Cerebellar nuclear complex (tissue), 1 donor: ENCODE results near the gene LRRC73.
"Not testable (repeated sequence)": the region's sequence is repeated elsewhere in the genome, so short reads cannot be mapped to it uniquely, and the experiment has no call there.

Experiments
- DNase-seq, 2 experiments: peaks; one replicate each; lab custom pipeline; 2025; lab: John Stamatoyannopoulos, UW

Gene LRRC73

DNA sequence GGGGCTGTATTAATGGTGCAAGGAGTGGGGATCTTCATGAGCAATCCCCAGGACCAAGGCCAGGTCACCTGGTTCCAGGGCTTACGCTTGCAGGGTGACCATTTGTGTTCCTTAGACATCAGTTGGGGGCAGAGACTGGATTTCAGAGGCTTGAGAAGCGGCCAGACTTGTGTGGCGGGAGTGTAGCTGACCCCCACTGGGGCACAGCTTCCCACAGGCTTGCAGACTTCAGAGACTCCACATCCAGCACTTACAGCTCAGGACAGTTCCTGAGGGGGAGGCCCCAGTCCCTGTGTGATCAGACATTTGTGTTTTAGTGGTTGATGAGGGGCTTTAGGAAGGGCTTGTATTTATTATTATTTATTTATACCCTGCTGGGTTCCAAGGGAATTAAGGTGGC lies 17.5 kb downstream of the LRRC73 start:
- DNase-seq, result no peak

DNA sequence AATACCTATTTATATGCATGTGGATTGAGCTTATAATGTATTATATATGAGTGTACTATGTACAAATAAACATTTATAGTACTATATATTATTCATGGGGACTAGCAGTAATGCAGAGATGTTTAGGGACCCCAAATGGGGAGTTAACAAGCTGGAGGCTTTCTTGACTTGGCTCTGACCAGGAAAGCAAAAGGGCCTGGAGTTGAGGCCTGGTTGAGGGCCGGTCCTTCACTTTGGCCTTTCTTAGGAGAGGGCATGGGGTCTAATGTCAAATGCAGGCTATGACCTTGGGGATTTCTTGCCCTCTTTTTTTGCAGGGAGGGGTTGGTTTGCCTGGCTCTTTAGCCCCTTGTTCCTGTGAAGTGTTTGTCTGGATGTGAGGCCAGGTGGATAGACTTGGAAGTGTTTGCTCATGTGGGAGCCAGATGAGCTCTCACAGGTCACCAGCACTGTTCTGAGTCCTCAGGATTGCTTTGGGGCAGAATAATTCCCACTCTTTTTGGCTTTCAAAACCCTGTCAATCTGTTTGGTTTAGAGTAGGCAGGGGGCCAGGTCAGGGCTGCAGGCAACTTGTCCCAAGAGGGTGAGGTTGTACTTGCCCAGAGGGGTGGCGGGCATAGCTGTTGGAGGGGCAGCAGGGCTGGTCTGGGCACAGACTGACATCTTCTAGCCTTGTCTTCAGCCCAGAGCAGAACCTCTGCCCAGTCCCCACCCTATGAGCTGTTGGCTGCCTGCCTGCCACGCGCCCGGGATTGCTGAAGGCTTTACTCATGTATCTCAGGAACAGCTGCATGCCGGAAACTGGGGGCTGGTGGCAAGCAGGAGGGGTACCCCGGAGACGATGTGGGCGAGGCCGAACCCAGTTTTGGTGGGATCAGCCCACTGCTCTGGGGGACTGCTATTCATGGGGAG lies 18.1 kb downstream of the LRRC73 start:
- DNase-seq, result no peak

DNA sequence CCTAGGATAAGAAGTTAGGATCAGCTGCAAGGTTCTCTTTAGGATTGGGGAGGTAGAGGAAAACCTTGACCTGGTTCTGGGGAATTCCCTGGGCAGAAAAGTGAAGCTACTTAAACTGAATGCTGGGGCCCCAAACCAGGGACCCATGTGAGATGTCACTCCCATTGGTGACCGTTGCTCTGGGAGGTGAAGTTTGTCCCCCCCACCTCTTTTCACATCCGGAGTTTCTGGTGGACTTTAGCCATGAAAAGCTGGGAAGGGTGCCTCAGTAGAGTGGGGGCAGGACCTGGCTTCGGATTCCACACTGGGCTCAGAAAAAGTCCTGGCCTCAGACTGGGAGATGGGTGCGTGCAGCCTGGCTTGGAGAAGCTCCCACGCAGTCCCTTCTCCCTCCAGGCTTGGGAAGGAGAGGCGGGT lies 19.6 kb downstream of the LRRC73 start:
- no peak for DNase-seq

DNA sequence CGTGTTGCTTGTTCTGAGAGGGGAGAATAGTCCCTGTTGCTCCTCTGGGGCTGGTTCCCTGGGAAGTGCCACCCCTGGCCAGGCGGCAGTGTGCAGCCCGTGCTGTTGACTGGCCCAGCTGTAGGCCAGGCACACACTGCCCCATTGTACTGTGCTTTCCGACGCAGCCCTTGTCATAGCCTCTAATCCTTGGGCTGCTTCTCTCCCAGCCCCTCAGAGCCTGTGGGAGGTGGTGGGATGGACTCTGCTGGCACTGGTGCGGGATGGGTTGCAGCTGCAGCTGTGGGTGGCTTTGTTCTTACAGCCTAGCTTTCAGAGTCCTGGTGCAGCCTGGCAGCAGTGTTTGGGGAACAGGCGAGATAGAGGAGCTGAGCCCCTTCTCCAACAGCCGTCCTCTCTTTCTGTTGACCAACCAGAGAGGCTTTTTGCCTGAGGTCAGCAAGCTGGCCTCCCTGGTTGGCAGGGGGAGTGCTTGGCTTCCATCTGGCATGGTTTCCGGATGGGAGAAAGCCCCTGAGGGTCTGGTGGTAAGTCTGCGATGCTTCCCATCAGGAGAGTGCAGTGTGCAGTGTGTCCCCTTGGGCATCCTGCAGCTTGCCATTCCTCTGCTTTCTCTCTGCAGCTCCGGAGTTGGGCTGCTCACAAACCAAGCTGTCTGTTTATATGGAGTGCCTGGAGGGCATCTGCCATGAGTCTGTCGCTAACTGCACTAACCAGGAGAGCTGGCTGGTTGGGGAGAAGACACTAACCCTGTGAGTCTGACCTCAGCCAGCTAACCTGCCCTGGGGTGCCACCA lies 20.7 kb downstream of the LRRC73 start:
- no peak for DNase-seq

DNA sequence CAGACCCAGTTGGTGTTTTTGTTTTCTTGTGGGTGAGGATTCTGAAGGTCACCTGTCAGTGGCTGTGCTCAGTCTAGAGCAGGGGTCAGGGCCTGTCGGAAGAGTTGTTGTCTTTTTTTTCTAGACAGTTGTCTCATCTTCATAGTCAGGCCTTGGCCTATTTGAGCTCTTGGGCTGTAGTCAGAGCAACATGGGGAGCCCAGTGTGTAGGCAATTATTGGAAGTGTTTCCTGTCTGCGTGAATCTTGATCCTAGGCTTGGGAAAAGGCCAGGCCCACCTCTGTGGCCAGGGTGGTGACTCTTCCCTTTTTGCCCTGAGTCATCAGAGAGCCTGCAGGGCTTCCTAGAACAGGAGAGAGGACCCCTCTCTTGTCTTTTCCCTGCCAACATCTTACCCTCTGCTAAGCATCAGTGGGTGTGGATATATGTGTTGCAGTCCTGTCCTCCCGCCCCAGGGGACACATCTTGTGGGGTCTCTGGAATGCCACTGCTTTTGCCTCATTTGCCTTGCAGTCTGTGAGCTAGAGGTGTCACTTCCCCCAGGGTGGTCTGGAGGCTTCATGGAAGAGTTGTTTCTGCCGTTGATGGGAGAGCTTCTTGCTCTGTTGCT lies 21.4 kb downstream of the LRRC73 start:
- no peak for DNase-seq

DNA sequence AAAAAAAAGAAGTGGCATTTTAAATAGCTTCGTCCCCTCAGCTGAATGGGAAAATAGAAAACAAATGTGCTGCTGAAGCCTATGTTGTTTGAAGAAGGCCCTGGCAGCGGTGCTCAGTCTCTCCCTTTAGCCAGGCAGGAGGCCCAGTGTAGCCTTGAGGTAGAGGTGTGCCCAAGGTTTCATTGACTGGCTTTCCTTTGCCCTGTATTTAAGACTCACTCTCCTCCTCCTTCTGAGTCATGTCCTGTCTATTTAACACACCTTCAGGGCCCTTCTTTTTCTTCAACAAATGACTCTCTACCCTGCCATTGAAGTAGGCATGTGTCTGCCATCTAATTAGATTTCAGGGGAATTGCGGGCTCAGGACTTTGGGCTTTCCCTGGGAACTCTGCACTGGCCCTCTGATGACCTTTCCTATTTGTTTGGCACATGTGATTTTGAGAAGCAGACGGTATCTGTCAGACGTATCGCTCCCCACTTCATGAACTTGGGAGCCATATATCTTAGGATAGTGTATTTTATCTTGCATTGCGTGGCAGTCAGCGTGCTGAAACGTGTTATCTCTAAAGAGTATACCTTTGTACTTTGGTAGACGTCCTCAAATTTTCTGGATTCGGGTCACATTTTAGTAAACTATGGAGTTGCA lies 28.4 kb downstream of the LRRC73 start:
- no peak for DNase-seq

DNA sequence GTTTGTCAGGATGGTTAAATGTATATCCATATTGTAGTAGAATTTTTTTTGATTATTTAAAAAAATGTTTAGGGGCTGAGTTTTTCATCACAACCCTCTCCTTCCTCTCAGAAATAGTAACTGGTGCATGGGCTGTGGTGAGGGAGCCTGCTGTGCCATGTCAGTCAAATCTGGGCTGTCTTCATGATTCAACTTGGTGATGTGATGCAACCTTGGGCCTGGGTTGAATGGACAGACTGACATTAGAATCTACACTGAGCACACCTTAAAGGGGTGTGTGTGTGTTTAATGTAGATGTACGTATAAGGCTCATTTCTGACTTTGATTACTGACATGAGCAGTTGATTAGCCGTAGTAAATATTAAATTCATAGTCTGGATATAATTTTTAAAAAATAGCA lies 29.1 kb downstream of the LRRC73 start:
- no peak for DNase-seq

DNA sequence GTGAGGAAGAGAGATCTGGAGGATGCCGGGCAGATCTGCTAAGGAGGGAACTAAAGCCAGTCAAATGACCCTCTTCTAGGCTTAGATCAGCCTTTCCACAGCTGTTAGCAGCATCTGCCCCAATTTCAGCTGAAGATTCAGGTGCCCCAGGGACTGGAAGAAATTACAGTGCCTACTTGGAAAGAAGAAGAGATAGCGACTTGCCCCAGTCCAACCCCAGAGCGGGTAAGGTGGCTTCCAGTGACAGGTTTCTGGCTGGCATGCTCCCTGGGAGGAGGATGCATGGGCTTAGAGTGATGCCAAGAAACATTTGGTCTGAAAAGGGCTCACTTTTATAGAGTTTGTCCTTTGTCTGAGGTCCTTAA lies 32.2 kb downstream of the LRRC73 start:
- no peak for DNase-seq

DNA sequence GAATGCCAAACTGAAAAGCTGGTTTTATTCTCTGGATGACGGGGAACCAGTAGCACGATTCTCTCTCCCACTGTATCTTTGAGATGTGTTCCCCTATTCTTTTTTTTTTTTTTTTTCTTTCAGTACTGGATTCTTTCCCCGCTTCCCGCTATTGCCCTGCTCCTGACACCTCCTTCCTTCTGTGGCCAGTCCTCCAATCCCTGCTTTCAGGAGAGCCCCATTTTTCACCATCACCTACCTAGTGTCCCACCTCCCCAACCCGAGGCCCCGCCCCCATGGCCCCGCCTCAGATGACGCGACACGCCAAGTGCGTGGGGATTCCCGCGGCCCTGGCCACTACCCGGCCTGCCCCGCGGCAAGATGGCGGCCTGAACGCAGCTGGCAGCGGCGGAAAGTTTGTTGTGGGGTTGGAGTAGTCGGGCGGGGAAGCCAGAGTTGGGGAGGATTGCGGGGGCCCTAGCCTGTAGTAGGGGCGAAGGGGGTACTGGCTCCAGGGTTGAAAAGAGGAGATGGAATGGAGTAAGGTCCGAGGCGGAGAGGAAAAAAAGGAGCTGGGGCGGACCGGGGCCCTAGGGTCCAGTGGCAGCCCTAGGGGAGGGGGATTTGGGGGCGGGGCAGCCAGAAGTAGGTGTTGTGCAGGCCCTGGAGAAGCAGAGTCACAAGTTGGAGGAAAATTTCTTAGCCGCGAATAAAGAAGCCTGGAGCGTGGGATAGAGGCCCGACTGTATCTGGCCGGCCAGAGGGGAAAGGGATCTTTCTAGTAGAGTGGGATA lies 32.7 kb downstream of the LRRC73 start, which contains the start of gene TJAP1:
TJAP1 (plus strand) TSS at position 336 of the 773 bp plus-strand sequence. CDS start 21,432 bp downstream, outside the sequence.
- peak; percentile 41 to 84 for DNase-seq

DNA sequence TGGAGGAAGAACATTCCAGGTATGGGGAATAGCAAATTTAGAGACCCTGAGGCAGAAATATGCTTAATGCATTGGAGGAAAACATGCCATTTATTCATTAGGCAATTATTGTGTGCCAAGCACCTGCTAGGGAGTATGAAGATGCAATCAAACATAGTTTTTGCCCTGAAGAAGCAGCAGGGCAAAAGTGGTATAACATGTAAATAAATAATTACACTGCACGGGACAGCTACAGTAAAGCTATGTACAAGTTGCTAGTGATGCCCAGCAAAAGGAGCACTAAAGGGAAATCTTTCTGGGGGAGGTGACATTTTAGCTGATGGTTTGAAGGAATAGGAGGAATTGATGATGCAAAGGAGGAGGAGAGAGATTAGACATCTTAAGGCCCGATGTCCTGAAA lies 33.4 kb downstream of the LRRC73 start:
- no peak for DNase-seq

DNA sequence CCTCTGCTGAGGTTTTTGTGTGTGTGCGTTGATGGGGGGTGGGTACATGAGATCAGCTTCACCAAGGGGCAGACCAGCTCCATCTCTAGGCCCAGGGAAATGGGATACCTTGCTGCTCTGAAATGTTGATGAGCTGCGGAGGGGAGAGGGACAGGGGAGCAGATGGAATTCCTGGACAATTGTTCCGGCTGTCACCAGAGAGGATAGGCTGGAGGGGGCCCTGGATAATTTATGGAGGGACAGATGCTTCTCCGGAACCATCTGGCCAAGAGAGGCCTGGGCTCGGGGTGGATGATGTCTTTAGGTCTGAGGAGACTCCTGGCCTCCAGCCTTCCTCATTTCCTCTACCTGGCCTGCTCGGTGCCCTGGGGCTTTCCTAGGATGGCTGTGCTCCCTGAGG lies 34.6 kb downstream of the LRRC73 start:
- DNase-seq, result no peak

DNA sequence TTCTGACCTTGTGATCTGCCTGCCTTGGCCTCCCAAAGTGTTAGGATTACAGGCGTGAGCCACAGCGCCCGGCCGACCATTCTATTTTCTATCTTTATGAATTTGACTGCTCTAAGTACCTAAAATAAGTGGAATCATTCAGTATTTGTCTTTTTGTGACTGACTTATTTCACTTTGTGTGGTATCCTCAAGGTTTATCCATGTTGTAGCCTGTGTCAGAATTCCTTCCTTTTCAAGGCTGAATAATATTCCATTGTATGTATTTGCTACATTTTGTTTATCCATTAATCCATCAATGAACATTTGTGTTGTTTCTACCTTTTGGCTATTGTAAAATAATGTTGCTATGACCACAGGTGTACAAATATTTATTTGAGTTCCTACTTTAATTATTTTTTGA lies 37.6 kb downstream of the LRRC73 start:
- DNase-seq, result no peak

DNA sequence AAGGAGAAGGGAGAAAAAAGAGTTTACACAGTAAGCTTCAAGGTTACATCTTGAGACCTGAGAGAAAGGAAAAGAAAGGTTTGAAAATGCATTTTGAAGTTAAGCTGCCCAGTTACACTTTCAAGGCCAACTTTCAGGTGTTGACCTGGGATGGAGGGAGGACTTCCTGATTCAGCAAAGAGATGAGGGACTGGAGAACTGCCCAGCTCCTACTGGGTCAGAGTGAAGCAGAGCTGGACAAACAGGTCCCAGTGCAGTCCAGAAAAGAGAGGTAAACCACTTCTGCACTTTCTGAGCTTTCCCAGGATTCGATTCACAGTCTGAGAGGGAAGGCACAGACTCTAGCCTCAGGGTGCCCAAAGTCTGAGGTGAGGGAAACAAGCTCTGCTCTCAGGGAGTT lies 38.7 kb downstream of the LRRC73 start:
- no peak for DNase-seq

DNA sequence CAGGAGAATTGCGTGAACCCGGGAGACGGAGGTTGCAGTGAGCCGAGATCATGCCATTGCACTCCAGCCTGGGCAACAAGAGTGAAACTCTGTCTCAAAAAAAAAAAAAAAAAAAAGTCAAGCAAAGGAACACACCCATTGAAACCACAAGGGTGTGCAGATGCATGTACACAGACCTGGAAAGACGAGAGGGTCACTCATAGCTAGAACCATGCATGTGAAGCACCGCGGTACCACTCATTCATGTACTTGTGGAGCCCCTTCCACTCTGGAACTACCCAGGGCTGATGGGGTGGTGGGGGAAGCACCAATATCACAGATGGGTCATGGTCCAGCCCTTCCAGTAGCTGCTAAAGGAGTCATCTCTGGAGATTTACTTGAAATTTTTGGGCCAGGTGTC lies 40.2 kb downstream of the LRRC73 start:
- no peak for DNase-seq

DNA sequence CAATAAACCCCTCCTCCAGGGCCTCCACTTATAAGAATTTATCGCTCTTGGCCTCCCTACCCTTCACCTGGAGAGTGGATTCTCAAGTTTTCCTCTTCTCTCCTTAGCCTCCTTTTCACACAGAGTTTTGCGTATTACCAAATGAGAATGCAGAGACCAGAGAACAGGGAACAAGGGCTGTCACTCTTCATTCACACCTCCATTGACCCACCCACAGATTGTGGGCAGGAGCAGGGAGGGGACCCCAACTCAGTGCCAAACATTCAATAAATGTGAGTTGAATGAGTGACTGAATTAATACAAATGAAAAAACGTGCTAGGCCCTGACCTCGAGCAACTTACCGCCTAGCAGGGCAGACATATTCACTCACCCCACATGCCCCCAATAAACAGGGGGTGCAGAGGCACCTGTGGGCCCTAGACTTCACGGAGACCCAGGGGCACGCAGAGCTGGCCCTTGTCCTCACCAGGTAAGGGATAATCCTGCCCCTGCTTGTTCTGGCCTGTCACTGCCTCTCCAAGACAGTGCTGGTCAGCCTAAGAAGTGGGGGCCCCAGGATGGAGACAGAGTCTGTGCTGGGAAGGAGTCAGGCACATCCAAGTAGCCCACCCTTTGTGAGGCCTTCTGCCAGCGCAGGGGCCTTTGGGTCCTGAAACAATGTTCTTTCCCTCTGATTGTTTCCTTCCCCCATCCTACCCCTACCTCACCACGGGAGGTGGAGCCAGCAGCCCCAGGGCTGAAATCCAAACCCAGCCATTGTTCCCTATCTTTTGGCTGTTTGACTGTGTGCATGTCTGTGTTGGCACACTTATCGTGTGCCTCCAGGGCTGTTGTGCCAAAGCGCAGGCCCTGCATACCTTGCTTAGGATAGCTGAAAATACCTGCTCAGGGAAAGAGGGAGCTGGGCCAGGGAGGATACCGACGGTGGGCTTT lies 41.1 kb downstream of the LRRC73 start:
- no peak for DNase-seq

DNA sequence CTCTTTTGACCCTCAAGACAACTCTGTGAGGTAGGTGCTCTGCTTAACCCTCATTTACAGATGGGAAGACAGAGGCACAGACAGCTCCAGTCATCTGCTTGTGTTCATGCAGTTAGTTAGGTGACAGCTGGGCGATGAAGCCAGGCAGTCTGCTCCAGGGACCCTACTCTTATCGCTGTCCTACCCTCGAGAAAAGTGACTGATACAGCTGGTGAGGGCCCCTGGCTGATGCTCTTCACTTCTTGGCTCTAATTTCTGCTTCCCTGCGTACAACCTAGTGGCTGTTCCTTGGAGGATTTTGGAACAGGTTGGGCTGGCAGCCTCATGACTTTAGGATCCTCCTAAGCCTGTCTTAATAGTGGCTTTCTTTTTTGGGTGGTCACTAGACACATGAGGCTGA lies 41.9 kb downstream of the LRRC73 start:
- no peak for DNase-seq

DNA sequence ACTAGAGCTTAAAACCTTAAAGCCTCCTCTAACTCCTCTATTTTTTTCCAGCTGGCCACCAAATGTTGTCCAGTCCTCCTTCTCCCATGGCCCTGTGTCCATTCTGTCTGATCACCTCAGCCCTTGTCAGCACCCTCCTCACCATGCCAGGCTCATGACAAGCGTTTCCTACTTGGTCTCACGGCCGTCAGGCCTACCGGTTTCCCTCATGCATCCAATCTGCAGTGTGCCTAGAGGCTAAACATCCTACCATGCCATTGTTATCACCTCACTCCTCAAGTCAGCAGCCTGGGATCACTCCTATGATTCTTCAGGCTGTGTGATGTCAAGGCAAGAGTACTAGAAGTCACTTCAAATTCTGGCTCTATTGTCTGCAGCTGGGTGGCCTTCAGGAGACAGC lies 42.4 kb downstream of the LRRC73 start:
- DNase-seq, result no peak

DNA sequence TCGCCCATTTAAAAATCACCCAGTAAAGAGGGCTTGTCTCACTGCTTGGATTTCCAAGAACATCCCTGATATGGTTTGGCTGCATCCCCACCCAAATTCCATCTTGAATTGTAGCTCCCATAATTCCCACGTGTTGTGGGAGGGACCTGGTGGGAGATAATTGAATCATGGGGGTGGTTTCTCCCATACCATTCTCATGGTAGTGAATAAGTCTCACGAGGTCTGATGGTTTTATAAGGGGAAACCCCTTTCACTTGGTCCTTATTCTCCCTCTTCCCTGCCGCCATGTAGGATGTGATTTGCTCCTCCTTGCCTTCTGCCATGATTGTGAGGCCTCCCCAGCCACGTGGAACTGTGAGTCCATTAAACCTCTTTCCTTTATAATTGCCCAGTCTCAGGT lies 42.9 kb downstream of the LRRC73 start:
- not testable (repeated sequence) for DNase-seq

DNA sequence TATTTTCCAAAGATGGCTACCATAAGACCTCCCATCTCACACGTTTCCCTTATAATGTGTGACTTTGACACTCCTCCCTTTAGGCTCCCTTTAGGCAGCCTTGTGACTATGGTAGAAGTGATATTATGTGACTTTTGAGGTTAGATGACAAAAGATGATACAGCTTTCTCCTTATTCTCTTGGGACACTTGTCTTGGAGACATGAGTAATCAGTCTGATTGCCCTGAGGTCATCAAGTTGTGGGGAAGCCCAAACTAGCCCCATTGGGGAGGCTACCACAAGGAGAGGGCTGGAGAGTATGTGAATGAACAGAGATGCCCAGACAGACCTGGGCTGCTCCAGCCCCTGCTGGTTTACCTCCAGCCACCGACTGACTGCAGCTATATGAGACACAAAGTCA lies 44.2 kb downstream of the LRRC73 start:
- DNase-seq, result no peak

DNA sequence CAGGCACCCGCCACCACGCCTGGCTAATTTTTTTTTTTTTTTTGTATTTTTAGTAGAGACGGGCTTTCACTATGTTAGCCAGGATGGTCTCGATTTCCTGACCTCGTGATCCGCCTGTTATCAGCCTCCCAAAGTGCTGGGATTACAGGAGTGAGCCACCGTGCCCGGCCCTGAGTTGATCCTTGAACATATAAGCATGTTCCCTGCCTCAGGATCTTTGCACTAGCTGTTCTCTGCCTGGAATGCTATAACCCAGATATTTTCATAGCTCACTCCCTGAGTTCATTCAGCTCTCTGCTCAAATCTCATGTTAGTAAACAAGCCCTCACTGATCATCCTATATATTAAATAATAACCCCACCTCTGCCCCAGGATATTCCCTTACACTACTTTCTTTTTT lies 45.8 kb downstream of the LRRC73 start:
- no peak for DNase-seq
